Astrocyte of the cerebellum (primary cell): Measurements from ENCODE around the gene CHIC1.
"Not testable (repeated sequence)": the region's sequence is repeated elsewhere in the genome, so short reads cannot be mapped to it uniquely, and the experiment has no call there.

Source experiments
- DNase-seq: peaks from one replicate; pipeline ENCODE4 v3.0.0-alpha.2; 2011; ENCODE audit warnings: low read depth
- H3K4me3 ChIP-seq: 2 replicates; pipeline ENCODE4 v1.5.1; 2011; ENCODE audit warnings: mild to moderate bottlenecking, low read depth, low read length, moderate library complexity
- in situ Hi-C: cut with HindIII; loops from 2 replicates; pipeline ENCODE4 v1.10.0; 2017; ENCODE audit warnings: low sequenced_read_pairs
- TF ChIP-seq, protein P1 (sequence below): IDR thresholded peaks from 2 replicates; pipeline ENCODE4 v1.5.1; 2012; ENCODE audit warnings: low read length, low read depth, moderate library complexity, mild to moderate bottlenecking; ENCODE audit errors: missing control alignments

CHIC1 gene

DNA sequence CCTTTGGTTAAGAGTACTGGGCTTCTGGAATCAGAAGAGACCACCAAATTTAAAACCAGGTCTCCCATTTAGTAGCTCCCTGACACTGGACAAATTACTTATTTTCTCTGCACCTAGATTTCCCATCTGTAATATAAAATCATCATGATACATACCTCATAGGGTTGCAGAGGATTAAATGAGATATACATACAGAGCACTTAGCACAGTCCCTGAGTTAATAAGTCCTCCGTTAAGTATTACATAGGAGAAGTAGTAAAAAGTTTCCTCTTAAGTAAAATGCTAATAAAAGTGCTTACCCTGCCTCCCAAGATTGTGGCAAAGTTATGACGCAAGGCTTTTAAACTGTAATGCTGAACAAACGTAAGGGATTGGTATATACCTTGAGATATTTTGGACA is 539 bp upstream of the CHIC1 start:
- TF ChIP-seq, protein P1, sequence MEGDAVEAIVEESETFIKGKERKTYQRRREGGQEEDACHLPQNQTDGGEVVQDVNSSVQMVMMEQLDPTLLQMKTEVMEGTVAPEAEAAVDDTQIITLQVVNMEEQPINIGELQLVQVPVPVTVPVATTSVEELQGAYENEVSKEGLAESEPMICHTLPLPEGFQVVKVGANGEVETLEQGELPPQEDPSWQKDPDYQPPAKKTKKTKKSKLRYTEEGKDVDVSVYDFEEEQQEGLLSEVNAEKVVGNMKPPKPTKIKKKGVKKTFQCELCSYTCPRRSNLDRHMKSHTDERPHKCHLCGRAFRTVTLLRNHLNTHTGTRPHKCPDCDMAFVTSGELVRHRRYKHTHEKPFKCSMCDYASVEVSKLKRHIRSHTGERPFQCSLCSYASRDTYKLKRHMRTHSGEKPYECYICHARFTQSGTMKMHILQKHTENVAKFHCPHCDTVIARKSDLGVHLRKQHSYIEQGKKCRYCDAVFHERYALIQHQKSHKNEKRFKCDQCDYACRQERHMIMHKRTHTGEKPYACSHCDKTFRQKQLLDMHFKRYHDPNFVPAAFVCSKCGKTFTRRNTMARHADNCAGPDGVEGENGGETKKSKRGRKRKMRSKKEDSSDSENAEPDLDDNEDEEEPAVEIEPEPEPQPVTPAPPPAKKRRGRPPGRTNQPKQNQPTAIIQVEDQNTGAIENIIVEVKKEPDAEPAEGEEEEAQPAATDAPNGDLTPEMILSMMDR, result no peak
- in situ Hi-C loops, result no loop called here
- peak overlapping the region; percentile 71 for H3K4me3 ChIP-seq
- DNase-seq, result no peak

GRCh38 chrX:73563738-73564068 is 706 bp downstream of the CHIC1 start:
- no peak for DNase-seq
- peak overlapping the region; percentile 71 for H3K4me3 ChIP-seq
- TF ChIP-seq, protein P1, result no peak
- in situ Hi-C loops, result no loop called here

- in situ Hi-C loops, result no loop called here
- DNase-seq, result peak; percentile 59
- TF ChIP-seq, protein P1, result no peak
- no peak overlapping the region for H3K4me3 ChIP-seq
Measured at GRCh38 chrX:73577361-73577760, 14.4 kb downstream of the CHIC1 start.

- in situ Hi-C loops, result no loop called here
- DNase-seq, result no peak
- no peak overlapping the region for H3K4me3 ChIP-seq
Measured at GRCh38 chrX:73581002-73581628, 18.1 kb downstream of the CHIC1 start.

GRCh38 chrX:73597758-73598157 is 34.8 kb downstream of the CHIC1 start:
- H3K4me3 ChIP-seq, DNase-seq, in situ Hi-C loops: not testable (repeated sequence)

More at GRCh38 chrX:73581002-73581628, 18.1 kb downstream of the CHIC1 start:
- TF ChIP-seq, protein P1, result no peak

GRCh38 chrX:73615022-73615421 is 52.0 kb downstream of the CHIC1 start:
- in situ Hi-C loops, result no loop called here

DNA sequence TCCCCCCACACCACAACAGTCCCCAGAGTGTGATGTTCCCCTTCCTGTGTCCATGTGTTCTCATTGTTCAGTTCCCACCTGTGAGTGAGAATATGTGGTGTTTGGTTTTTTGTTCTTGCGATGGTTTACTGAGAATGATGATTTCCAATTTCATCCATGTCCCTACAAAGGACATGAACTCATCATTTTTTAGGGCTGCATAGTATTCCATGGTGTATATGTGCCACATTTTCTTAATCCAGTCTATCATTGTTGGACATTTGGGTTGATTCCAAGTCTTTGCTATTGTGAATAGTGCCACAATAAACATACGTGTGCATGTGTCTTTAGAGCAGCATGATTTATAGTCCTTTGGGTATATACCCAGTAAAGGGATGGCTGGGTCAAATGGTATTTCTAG is 78.7 kb downstream of the CHIC1 start:
- in situ Hi-C loops, H3K4me3 ChIP-seq, DNase-seq: not testable (repeated sequence)

More at GRCh38 chrX:73615022-73615421, 52.0 kb downstream of the CHIC1 start:
- TF ChIP-seq, protein P1, result no peak
- DNase-seq, result no peak
- H3K4me3 ChIP-seq, result no peak overlapping the region

DNA sequence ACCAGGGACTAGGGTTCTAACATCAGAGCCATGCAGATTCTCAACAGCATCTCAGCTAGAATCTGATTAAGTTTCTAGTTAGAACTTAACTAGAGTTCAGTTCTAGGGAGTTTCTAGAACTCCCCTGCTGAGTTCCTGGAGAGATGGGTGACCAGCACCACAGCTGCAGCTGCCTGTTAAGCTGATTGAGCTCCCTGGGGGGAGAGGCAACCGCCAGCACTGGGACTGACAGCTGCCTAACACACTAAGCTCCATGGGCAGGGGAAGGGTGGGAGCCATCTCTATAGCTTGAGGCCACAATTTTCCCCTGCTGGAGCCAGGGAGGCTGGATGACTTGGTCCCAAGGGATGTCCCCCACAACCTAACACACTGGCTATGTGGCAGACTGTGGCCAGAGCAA is 84.2 kb downstream of the CHIC1 start:
- TF ChIP-seq, protein P1, result no peak
- DNase-seq, result no peak
- H3K4me3 ChIP-seq, result no peak overlapping the region
- in situ Hi-C loops, result no loop called here
